GM13976 (cell line): ENCODE measurements around the gene ZNF497.

ENCODE experiments used
- DNase-seq: peaks from one replicate; pipeline ENCODE4 v3.0.0; 2012; ENCODE audit warnings: low spot score
- in situ Hi-C: fragments of 300-500 bp; cut with MboI; formaldehyde crosslinking; loops from one replicate; pipeline ENCODE4 v1.12.0; 2022; ENCODE audit warnings: low sequenced_read_pairs, mixed read lengths, inconsistent platforms; ENCODE audit not compliant: unreplicated experiment
- TF ChIP-seq, protein P1 (sequence below): IDR thresholded peaks from 2 replicates; pipeline ENCODE4 v1.5.1; 2012; ENCODE audit warnings: borderline replicate concordance, mild to moderate bottlenecking; ENCODE audit not compliant: insufficient read depth; ENCODE audit errors: extremely low read depth, missing control alignments, control extremely low read depth

ZNF497 gene

DNA sequence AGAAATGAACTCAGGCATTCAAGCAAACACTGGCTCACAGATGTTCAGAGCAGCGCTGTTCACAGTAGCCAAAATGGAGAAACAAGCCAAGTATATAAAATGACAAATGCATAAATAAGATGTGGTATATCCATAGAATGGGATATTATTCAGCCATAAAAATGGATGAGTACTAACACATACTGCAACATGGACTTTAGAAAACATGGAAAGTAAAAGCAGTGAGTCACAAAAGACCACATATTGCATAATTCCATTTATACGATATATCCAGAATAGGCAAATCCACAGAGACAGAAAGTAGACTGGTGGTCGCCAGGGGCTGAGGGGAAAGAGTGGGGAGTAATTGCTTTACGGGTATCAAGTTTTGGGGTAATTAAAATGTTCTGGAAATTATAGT, 11.6 kb upstream of the ZNF497 start:
- in situ Hi-C loops: no loop called here
- TF ChIP-seq, protein P1, sequence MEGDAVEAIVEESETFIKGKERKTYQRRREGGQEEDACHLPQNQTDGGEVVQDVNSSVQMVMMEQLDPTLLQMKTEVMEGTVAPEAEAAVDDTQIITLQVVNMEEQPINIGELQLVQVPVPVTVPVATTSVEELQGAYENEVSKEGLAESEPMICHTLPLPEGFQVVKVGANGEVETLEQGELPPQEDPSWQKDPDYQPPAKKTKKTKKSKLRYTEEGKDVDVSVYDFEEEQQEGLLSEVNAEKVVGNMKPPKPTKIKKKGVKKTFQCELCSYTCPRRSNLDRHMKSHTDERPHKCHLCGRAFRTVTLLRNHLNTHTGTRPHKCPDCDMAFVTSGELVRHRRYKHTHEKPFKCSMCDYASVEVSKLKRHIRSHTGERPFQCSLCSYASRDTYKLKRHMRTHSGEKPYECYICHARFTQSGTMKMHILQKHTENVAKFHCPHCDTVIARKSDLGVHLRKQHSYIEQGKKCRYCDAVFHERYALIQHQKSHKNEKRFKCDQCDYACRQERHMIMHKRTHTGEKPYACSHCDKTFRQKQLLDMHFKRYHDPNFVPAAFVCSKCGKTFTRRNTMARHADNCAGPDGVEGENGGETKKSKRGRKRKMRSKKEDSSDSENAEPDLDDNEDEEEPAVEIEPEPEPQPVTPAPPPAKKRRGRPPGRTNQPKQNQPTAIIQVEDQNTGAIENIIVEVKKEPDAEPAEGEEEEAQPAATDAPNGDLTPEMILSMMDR: no peak
- DNase-seq: no peak

DNA sequence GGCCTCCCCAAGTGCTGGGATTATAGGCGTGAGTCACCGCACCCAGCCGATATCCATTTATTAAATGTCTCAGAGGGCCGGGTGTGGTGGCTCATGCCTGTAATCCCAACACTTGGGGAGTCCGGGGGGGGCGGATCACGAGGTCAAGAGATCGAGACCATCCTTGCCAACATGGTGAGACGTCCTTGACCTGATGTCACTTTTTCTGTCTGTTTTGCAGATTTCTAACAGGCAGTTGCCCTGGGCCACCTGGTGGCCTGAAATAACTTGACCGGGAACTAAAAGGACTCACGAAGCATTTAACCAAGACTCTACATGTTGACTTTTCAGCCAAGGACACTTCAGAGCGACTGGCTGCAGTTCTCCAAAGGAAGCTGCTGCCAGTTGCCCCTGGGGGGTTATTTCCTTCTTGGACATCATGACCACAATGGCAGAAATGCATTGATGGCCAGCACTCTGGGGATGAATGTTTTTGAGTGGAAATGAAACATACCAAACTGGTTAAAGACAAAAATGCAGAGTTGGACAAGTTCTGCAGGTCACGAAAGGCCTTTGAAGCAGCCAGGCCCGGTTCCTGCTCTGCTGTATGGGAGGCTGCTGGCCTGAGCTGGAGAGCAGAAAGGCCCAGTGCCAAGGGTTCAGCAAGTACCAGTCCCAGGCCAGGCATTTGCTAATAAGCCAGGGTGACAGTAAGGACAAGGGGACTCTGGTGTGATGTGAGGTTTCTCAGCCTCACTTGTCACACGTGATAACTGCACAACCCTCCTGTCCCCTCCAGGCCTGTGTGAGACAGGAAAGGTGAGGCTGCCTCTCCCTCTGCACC, 10.0 kb upstream of the ZNF497 start:
- in situ Hi-C loops: no loop called here
- no peak for DNase-seq
- TF ChIP-seq, protein P1: no peak

DNA sequence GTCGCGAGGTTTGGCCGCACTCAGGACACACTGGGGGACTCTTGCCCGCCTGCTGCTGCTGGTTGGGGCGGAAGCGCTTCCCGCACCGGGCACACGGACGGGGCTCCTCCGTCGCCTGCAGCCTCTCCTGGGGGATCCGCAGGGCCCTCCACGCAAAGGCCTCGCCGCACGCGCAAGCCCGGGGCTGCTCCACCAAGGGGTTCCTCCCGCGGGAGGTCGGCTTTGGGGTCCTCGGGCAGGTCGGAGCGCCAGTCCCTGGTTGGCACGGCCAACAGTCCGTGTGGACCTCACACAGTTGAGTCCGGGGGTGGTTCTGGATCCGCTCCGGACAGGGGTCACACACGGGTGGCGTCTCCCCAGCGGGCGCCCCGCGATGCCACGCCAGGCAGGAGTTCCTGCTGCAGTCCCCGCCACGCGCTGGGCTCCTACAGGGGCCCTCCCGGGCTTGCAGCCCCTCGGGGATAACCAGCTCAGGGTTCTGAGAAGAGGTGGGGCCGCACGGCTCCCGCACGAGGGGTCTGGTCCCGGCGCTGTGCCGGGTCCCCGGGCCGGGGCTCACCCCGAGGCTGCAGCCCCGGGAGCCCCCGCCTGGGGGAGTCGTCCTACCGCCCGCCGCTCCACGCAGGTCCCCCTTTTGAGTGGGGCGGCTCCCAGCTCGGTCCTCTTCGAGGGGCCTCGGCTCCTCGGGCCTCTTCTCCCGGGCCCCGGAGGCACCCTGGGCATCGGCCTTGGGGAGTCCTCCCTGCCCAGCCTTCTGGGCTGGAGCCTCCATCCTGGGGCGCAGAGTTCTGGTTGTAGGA, 6.2 kb upstream of the ZNF497 start:
- DNase-seq: no peak
- TF ChIP-seq, protein P1: no peak
- in situ Hi-C loops: no loop called here

DNA sequence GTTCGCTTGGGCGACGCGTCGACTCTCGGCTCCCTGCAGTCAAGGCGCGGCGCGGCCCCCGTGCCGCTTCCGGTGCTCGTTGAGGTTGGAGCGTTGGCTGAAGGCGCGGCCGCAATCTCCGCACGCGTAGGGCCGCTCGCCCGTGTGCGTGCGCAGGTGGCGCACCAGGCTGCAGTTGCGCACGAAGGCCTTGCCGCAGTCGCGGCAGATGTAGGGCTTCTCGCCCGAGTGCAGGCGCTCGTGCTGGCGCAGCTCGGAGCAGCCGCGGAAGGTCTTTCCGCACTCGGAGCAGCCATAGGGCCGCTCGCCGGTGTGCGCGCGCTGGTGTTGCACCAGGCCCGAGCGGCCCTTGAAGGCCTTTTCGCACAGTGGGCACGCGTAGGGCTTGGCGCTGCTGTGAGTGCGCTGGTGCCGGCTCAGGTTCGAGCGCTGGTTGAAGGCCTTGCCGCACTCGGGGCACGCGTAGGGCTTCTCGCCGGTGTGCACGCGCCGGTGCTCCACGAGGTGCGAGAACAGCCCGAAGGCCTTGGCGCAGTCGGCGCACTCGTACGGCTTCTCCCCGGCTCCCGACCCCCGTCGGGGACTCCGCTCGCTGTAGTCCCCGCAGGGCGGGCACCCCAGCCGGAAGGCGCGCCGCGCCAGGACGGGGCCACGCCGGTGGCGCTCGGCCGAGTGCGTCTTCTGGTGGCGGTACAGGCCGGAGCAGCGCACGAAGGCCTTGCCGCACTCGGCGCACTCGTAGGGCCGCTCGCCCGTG, 5.3 kb upstream of the ZNF497 start:
- TF ChIP-seq, protein P1: no peak
- in situ Hi-C loops: no loop called here
- no peak for DNase-seq

DNA sequence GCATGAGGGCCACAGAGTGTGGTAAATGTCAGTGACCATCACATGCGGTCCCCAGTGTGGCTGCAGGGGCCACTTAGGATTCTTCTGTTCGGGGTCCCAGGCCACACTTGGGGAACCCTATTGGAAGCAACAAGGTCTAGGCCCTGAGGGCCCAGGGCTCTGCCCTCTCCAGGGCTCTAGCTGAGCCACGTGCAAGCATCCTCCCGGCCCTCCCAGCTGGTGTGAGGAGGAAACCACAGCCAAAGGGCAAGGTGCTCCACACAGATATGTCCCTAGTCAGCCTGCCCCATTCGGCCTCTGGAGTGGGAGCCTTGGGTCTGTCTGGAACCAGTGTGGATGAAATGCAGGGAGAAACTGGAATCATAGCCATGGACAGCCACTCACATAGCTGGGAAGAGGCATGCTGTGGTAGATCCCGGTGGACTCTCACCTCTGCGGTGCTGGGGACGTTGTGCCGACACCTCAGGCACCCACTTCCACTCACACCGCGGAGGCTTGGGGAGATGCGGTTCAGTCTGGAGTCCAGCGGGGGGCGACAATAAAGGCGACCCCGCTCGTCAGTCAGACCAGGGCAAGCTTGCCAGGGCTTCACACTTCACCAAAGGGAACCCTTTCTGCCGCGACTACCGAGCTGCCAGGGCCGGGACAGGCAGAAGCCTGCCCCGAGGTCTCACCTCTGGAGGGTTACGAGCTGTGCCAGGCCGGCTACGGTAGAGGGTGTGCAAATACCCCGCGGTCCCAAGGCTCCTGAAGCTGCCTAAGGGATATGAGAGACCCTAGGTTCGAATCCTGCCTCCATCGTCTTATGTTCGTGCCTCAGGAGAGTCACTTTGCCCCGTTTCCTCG, 4.3 kb upstream of the ZNF497 start:
- in situ Hi-C loops: no loop called here

More for the DNA sequence above, 4.3 kb upstream of the ZNF497 start:
- TF ChIP-seq, protein P1: no peak
- DNase-seq: no peak
